ENCODE measurements around the gene GCNT1. TPM values are rescaled to one million over a fixed set of nuclear protein-coding genes. Genes with fewer than 3 reads are reported as not detected.

Gene GCNT1
- total and polyA plus RNA-seq, 2 of the 4 experiments (the other 2 are of a cell fraction), result 12.5 to 46.6 TPM

- Histone ChIP-seq H3K18ac (ENCODE audit: low read depth, low read length) (no peak overlapping the region), H2AK5ac (ENCODE audit: low read depth, low read length) (no peak overlapping the region), H4K5ac (ENCODE audit: low read depth, low read length) (no peak overlapping the region), H4K20me1 (ENCODE audit: insufficient read depth, low read length) (no peaks in the 10 kb centered on the region), H3K27me3 (ENCODE audit: control insufficient read depth, insufficient read depth, low read length) (no peaks in the 10 kb centered on the region), H3K9ac (ENCODE audit: low read depth, low read length) (no peak overlapping the region), H4K8ac (ENCODE audit: low read depth in 2 of 2, low read length in 2 of 2) (no peak overlapping the region), H3K14ac (replicated peaks; ENCODE audit: low read depth, low read length) (no peak overlapping the region), H2BK5ac (ENCODE audit: low read depth, low read length, poor library complexity, severe bottlenecking) (no peak overlapping the region), H3K9me1 (ENCODE audit: insufficient read depth, low read length) (no peaks in the 10 kb centered on the region), H2AK9ac (replicated peaks; ENCODE audit: low read depth, low read length, poor library complexity) (no peak overlapping the region), H2BK120ac (ENCODE audit: low read depth, low read length) (no peak overlapping the region), H3K56ac (ENCODE audit: extremely low read depth, insufficient read depth, low read length) (no peak overlapping the region), H3K4me1 (ENCODE audit: control insufficient read depth, insufficient read depth, low read length) (peaks cover 3% of the 10 kb centered on the region; the same call in 1 of the 2 replicates), H2AFZ (replicated peaks; ENCODE audit: low read length, poor library complexity) (no peak overlapping the region), H3K4ac (ENCODE audit: low read depth, low read length) (no peak overlapping the region), H3K4me2 (ENCODE audit: low read depth, low read length) (no peak overlapping the region), H3K9me3 (ENCODE audit: control insufficient read depth, insufficient read depth, low read length) (no peaks in the 10 kb centered on the region), H3K36me3 (ENCODE audit: control insufficient read depth, insufficient read depth, low read length) (no peaks in the 10 kb centered on the region), H4K91ac (ENCODE audit: insufficient read depth, low read depth, low read length) (no peak overlapping the region), H3K23ac (ENCODE audit: low read depth, low read length) (no peak overlapping the region), H3K4me3 (ENCODE audit: insufficient read depth, low read depth, low read length) (no peak overlapping the region), H2BK20ac (ENCODE audit: low read depth, low read length) (no peak overlapping the region), H2BK15ac (ENCODE audit: low read depth, low read length) (no peak overlapping the region), H3K79me1 (ENCODE audit: low read depth in 1 of 2, low read length in 2 of 2) (no peaks in the 10 kb centered on the region), H3K27ac (ENCODE audit: insufficient read depth, low read length) (no peak overlapping the region)
- in situ Hi-C loops (cut with MboI; ENCODE audit: low sequenced_read_pairs) (no loop called here), intact Hi-C loops (cut with micrococcal nuclease) (no loop called here), dilution Hi-C loops (cut with HindIII; ENCODE audit: low sequenced_read_pairs, unreplicated experiment) (no loop called here)
- no peak for TF ChIP-seq CEBPB (IDR thresholded peaks at IDR 0.05; ENCODE audit: low read depth, low read length)
- TF ChIP-seq, protein P1, sequence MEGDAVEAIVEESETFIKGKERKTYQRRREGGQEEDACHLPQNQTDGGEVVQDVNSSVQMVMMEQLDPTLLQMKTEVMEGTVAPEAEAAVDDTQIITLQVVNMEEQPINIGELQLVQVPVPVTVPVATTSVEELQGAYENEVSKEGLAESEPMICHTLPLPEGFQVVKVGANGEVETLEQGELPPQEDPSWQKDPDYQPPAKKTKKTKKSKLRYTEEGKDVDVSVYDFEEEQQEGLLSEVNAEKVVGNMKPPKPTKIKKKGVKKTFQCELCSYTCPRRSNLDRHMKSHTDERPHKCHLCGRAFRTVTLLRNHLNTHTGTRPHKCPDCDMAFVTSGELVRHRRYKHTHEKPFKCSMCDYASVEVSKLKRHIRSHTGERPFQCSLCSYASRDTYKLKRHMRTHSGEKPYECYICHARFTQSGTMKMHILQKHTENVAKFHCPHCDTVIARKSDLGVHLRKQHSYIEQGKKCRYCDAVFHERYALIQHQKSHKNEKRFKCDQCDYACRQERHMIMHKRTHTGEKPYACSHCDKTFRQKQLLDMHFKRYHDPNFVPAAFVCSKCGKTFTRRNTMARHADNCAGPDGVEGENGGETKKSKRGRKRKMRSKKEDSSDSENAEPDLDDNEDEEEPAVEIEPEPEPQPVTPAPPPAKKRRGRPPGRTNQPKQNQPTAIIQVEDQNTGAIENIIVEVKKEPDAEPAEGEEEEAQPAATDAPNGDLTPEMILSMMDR (conservative IDR thresholded peaks at IDR 0.05; ENCODE audit: low read depth, low read length), result no peak
- TF ChIP-seq, protein P2, sequence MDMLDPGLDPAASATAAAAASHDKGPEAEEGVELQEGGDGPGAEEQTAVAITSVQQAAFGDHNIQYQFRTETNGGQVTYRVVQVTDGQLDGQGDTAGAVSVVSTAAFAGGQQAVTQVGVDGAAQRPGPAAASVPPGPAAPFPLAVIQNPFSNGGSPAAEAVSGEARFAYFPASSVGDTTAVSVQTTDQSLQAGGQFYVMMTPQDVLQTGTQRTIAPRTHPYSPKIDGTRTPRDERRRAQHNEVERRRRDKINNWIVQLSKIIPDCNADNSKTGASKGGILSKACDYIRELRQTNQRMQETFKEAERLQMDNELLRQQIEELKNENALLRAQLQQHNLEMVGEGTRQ (IDR thresholded peaks at IDR 0.05; ENCODE audit: low read depth, low read length), result no peak
- no CpG with 5 or more reads among the region's 20 CpGs for WGBS, 2 experiments (ENCODE audit: extremely low coverage in 2 of 2, insufficient read length in 1 of 2)
- ChIA-PET POLR2A (ENCODE audit: unreplicated experiment) (interaction anchor here (0.6 kb wide), 1 partner anchor 19 kb away, joined by 4 read pairs; no protein-coding TSS in a partner anchor), CTCF (no interaction called here)
- no TSS peak for BruUV-seq (replicated peaks)
- ATAC-seq (ENCODE audit: low read depth) (no peak), DNase-seq (no peak)
These were observed 69.7 kb downstream of the GCNT1 start for GRCh38 chr9:76528642-76529190.
